Measurements from ENCODE around the gene NUDT3. TPM values are rescaled to one million over a fixed set of nuclear protein-coding genes. Genes with fewer than 3 reads are reported as not detected.

Gene NUDT3
- total and polyA plus RNA-seq, 9 of the 15 experiments (the other 6 are each of a cell fraction or from before 2014, with no cell fraction given) = 5.4 to 81.2 (median 56.4) TPM

GRCh38 chr6:34246563-34247391 is 145.7 kb downstream of the NUDT3 start (continued):
- TF ChIP-seq ZBTB34 (CRISPR knock-in tag; IDR thresholded peaks at IDR 0.05) = no peak
- no peak for TF ChIP-seq TRIM25 (IDR thresholded peaks at IDR 0.05; ENCODE audit: borderline replicate concordance)
- 0 out of 2 replicates have a peak, but pooled peaks have one; percentile 17 for TF ChIP-seq TRIM28 (IDR thresholded peaks at IDR 0.05)
- TF ChIP-seq NFXL1 (CRISPR knock-in tag; IDR thresholded peaks at IDR 0.05) = no peak
- TF ChIP-seq ZNF280A (IDR thresholded peaks at IDR 0.05; ENCODE audit: low read depth, partially characterized antibody) = no peak
- TF ChIP-seq FOXJ2 (tag; IDR thresholded peaks at IDR 0.05) = no peak
- TF ChIP-seq PHB (CRISPR knock-in tag; IDR thresholded peaks at IDR 0.05) = peak; percentile 74; the same call in 1 of the 2 replicates
- no peak for TF ChIP-seq TCF7 (IDR thresholded peaks at IDR 0.05; ENCODE audit: borderline replicate concordance)
- TF ChIP-seq TEAD1 (CRISPR knock-in tag; IDR thresholded peaks at IDR 0.05) = no peak
- 0 out of 2 replicates have a peak, but pooled peaks have one; percentile 40 for TF ChIP-seq LEF1 (IDR thresholded peaks at IDR 0.05)
- TF ChIP-seq PBX2 (CRISPR knock-in tag; IDR thresholded peaks at IDR 0.05; ENCODE audit: low read depth) = no peak
- TF ChIP-seq PBX2 (tag; conservative IDR thresholded peaks at IDR 0.05; ENCODE audit: low read depth) = no peak
- TF ChIP-seq MCM5 (IDR thresholded peaks at IDR 0.05; ENCODE audit: low read depth) = no peak
- TF ChIP-seq ZBTB26 (CRISPR knock-in tag; IDR thresholded peaks at IDR 0.05) = no peak
- TF ChIP-seq ZNF512 (tag; IDR thresholded peaks at IDR 0.05) = no peak
